HG02973 (cell line): ENCODE measurements around the gene HHIPL2.

ENCODE experiments used
- ATAC-seq: cut with Tn5 transposase; IDR thresholded peaks from one replicate; pipeline ENCODE4 v1.9.1; 2021; ENCODE audit warnings: moderate library complexity; ENCODE audit not compliant: unreplicated experiment

HHIPL2 gene

DNA sequence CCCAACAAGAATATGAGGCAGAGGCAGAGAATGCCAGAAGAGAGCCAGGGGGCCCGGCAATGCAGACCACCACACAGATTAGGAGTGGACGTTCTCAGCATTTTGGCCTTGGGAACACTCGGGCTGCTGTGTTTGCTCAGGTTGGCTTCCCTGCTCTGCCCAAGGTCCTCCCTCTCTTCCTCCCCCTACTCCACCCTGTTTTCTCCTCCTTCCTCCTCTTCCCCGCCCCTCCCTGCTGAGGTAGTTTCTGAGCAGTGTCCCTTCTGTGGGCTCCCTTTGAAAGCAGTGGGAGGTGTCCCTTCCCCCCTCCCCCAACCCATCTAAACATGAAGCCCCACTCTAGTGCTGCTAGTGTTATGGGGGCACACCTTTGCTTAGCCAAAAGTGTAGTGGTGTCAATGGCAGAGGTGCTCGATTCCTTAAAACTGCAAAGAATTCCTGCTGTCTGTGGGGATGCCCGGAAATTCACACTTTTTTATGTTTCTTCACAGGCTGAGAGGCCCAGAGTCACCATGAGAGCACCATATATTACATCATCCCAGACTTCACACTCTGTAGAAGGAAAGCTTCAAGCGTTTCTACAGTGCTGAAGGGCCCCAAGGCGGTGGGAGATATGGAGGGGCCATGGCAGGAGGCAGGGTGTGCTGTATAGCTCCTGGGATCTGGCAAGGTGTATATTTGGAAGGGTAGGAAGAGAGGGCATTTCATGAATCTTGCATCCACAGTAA is at the start of gene HHIPL2:
HHIPL2 (minus strand) TSS at position 161 of the 728 bp plus-strand sequence; CDS start at position 101, 60 bp downstream.
- ATAC-seq = no peak

DNA sequence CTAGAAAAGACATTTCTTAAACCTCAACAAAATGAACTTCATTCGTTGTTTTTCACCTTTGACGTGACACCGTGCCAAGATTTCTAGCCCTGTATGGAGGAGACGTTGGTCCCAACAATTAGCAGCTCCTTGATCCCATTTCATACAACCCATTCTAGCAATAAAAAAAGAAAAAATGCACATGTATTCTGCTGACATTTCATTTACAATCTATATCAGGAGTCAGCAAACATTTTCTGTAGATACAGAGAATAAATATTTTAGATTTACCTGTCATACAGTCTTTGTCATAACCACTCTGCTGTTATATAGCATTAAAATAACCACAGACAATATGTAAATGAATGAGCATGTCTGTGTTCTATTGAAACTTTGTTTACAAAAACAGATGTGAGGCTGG is 48.8 kb upstream of the HHIPL2 start:
- no peak for ATAC-seq

DNA sequence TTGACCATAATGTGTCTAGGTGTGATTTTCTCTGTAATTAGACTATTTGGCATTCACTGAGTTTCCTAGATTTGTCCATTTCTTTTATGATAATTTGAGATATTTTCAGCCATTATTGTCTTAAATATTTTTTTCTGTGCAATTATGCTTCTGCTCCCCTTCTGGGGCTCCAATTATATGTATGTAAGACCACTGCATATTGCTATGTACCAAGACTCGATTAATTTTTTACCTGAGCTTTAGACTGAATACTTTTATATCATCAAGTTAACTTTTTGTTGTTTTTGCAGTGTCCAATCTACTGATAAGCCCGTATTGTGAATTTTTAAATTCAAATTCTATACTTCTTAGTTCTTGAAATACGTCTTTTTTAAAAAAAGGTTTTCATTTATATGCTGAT is 46.9 kb upstream of the HHIPL2 start:
- ATAC-seq = no peak

DNA sequence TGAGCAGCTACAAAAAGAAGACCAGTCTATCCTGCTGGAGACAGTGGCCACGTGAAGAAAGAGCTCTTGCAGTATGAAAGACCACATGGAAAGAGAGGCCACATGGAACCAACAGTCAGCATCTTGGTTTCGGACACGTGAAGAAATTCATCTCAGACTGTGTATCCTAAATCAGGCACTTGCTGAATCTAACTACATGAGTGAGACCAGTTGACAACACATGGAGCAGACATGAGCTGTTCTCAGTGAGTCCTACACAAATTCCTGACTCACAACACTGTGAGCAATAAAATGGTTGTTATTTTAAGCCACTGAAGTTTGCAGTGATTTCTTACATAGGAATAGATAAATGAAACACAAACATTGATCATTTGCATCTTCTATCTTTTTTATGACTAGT is 44.3 kb upstream of the HHIPL2 start:
- ATAC-seq = no peak

- peak; percentile 99 for ATAC-seq
These were observed 41.8 kb upstream of the HHIPL2 start, which contains the start of gene TAF1A for GRCh38 chr1:222589462-222590302. Gene TAF1A (minus strand): TSS chr1:222589933.

- ATAC-seq = no peak
These were observed 40.2 kb upstream of the HHIPL2 start for GRCh38 chr1:222588135-222588534.

DNA sequence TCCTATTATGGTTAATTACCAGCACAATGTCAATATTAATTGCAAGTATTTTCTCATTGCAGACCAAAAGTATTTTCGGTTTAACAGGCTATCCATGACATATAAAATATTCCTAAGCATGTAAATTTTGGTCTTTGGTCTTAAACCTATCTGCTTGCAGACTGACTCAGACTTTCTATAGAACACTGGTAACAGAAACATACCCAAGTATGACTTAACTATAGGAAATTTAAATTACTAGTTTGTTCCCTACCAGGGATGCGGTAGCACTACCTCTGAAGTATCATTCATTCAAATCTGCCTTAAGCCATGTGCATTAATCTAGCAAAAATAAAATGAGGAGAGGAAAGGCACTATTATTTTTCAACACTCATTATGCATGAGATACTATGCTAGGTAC is 38.9 kb upstream of the HHIPL2 start:
- no peak for ATAC-seq

DNA sequence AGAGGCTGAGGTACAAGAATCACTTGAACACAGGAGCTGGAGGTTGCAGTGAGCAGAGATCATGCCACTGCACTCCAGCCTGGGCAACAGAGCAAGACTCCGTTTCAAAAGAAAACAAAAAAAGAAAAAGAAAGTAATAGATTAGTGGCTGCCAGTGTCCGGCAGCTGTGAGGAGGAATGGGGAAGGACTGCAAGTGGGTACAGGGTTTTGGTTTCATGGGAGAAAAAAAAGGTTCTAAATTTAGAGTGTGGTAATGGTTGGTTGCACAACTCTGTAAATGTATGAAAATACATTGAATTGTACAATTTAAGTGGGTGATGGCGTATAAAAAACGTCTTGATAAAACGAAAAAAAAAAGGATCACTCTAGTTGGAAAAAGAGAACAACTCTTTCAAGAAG is 35.2 kb upstream of the HHIPL2 start:
- peak; percentile 68 for ATAC-seq

DNA sequence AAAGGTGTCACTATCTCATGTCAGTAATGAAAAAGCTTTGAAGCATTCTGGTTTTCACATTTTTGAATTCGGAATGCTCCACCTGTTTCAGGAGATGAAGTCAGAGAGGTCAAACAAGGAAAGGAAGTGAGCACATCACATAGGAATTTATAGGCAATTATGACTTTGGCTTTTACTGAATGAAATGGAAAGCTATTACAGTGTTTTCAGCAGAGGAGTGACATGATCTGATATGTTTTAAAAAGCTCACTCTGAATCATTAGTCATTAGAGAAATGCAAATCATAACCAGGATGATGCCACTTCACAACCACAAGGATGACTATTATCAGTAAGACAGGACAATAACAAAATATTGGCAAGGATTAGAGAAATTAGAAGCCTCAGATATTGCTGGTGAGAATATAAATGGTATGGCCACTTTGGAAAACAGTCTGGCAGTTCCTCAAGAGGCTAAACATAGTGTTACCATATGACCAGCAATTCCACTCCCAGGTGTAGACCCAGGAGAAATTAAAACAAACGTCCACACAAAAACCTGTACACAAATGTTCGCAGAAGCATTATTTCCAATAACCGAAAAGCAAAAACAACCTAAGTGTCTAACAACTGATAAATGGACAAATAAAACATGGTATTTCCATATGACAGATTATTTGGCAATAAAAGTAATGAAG is 34.3 kb upstream of the HHIPL2 start:
- ATAC-seq = peak; percentile 71

- ATAC-seq = no peak
These were observed 31.4 kb upstream of the HHIPL2 start for GRCh38 chr1:222579316-222579715.

GRCh38 chr1:222570837-222571236 is 22.9 kb upstream of the HHIPL2 start:
- ATAC-seq = no peak

GRCh38 chr1:222561656-222562055 is 13.8 kb upstream of the HHIPL2 start:
- ATAC-seq = no peak

DNA sequence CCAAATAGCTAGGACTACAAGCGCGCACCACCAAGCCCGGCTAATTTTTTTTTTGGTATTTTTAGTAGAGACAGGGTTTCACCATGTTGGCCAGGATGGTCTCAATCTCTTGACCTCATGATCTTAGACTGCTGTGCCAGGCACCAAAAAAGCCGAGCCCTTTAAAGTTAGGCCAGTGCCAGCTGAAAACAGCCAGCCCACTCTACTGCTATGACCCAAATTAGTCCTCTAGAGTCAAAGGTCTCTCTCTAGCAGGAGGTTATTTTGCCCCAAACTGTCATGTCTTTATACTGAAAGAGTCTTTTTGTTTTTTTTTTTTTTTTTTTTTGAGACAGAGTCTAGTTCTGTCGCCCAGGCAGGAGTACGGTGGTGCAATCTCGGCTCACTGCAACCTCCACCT is 9.7 kb upstream of the HHIPL2 start:
- no peak for ATAC-seq

DNA sequence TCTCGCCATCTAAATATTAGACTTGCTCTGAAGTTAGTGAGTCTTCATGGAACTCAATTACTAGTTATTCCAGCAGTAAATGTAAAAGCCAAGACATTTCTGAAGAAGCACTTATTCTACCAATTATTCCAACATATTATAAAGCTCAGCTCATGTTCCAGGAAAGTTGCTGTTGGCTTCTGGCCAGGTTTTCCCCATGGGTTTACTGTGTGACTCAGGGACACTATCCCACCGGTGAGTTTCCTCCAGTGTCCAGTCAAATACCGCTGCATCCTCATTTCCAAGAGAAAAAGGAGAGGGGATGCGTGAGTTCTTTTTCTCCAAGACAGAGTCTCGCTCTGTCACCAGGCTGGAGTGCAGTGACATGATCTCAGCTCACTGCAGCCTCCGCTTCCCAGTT is 9.2 kb upstream of the HHIPL2 start:
- ATAC-seq = no peak

DNA sequence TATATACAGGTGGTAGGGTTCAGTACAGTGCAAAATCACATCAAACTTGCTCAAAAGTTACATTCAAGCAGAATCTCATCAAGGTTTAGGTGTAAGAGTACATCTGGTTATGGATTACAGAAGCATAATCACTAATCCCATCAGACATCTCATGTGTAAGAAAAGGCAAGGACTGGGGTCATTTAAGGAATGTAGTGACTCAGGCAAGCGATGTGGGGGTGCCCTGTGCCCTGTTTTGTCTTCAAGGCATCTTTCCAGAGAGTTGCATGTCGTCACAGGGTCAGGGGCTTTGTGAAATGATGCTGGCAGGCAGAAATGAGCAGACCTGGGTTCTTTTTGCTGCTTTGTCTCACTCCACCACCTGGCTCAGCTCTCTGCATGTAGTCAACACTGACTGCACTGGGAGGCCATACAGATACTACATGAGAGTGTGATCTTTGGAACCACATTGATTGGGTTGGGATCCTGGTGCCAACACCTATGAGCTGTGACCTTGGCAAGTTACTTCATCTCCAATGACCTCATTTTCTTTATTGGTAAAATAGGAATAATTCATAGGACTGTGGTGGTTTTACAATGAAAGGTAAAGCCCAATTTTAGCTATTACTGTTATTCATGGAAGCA is 8.2 kb upstream of the HHIPL2 start:
- no peak for ATAC-seq

DNA sequence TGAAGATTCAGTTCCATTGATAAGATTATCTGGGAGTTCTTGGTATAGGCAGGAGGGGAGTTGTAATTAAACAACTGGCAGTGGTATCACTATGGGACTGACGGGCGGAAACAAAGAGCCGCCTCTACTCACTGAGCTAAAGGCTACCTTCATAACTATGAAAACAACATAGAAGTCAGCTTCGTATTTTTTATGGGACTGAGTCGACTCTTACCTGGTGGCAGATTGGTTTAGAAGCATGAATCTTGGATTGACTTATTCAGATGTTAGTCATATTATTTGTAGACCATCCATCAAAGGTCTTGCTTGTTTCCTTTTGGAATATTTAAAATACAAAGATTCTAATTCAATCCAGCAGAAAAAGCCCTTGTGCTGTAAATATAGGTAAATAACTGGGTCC is 6.3 kb upstream of the HHIPL2 start:
- no peak for ATAC-seq

DNA sequence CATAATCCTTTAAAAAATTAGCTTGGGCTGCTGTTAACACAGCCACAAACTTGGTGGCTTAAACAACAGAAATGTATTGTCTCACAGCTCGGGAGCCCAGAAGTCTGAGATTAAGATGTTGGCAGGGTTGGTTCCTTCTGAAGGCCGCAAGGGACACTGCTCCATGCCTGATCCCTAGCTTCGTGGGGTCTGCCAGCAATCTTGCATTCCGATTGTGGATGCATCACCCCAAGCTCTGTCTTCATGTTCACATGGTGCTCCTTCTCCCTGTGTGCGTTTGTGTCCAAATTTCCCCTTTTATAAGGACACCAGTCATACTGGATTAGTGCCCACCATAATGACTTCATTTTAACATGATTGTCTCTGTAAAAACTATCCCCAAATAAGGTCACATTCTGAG is 5.0 kb upstream of the HHIPL2 start:
- no peak for ATAC-seq

DNA sequence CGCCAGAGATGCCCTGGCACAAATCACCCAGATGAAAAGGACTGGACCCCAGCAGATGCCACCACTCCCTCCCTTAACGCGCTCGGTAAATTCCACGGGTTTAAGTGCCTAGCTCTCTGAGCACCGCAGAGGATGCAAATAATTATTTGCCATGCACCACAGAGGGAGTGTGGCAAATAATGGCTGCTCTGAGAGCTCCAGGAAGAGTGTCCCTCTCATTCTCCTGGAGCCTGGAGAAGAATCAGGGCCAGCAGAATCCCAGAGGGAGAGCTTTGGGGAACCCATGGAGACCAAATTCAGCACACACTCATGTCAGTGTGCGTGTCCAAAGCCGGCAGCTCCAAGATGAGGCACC is 667 bp downstream of the HHIPL2 start:
- ATAC-seq = no peak

GRCh38 chr1:222546548-222547259 is 1.2 kb downstream of the HHIPL2 start:
- ATAC-seq = no peak

- ATAC-seq = no peak
These were observed 1.8 kb downstream of the HHIPL2 start for GRCh38 chr1:222546091-222546490.

- ATAC-seq = no peak
These were observed 4.1 kb downstream of the HHIPL2 start for GRCh38 chr1:222543817-222544216.
